Stimulated activated CD8-positive, alpha-beta memory T cell treated with anti-CD3 and anti-CD28 coated beads, Interleukin-15, amount 100 ng/mL, for 4 hours (primary cell): Measurements from ENCODE around the gene IL26.
"Not testable (repeated sequence)": the region's sequence is repeated elsewhere in the genome, so short reads cannot be mapped to it uniquely, and the experiment has no call there.

Experiments
- DNase-seq, 2 donors: peaks; one replicate each; pipeline ENCODE4 v3.0.0-alpha.2; 2020; ENCODE audit warnings: low read depth in 2 of 2

The IL26 gene

GRCh38 chr12:68199127-68199526 lies 26.5 kb downstream of the IL26 start:
- no peak for DNase-seq

DNA sequence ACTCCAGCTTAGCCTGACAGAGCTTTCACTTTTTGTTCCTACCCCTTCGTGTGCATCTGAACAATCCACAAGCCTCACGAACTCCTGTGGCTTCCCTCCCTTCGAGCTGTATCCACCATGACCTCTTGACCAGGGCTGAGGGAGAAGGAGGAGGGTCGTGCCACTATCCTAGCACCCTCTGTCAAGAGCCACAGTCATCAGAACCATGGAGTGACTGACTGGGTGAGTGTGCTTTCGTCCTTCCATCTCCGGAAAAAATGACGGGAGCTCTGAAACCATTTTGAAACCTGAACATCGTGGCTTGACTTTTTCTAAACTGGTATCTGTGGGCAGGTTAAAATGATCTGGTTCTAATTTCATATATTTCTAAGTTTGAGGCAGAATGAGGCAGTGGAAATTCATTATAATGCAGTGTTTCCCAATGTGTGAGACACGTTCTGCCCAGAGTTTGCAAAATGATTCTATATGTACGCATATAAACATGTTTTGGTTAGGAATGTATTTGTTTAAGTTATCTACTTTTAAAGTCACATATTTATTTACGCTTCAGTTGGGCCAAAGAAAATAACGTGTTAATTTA lies 27.0 kb downstream of the IL26 start:
- DNase-seq, result no peak

GRCh38 chr12:68190301-68190700 lies 35.3 kb downstream of the IL26 start:
- no peak for DNase-seq

GRCh38 chr12:68189821-68190242 lies 35.8 kb downstream of the IL26 start:
- DNase-seq, result peak in 1 of 2 donors; percentile 33

GRCh38 chr12:68185598-68185997 lies 40.0 kb downstream of the IL26 start:
- no peak for DNase-seq

DNA sequence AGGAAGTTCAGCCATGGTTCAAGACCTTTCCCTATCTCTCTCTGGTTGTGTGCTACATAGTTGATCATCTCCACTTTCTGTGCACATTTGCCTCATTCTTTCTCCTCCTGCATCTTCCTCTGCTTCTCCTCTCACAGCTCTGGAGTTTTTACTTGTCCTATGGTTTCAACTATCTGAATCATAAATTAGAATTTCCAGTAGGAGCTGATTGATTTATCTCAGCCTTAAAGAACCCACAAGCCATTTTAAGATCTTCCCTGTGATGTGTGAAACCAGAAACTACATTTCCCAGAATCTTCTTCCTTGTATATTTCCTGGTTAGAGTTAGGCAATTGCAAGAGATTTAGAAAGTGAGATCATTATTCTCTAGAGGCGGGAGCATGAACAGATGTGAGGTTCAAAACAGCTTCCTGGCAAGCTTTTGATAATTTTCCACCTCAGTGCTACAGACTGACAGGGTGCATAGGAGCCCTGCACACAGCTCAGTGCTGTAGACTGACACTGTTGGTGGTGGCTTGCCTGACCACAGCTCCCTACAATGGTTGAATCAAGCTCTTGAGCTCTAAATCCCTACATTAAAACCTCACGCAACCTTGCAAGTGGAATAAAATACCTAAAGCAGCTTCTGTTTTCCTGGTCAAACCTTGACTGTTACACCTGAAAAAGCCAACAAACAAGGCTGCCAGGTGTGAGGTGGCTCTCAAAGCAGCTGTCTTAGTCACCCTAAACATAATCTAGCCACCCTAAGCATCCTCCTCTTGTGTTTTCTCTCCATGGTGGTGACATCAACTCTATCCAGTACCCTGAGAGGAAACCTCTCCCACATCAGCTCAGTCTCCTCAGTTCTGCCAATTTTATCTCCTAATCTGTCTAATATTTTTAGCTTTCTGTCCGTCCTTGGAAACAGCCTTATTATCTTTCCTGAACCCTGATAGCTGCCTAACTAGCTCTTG lies 44.5 kb downstream of the IL26 start:
- no peak for DNase-seq

GRCh38 chr12:68178774-68179439 lies 46.7 kb downstream of the IL26 start:
- DNase-seq, result no peak

- DNase-seq, result no peak
These were observed 47.4 kb downstream of the IL26 start for GRCh38 chr12:68178184-68178583.

GRCh38 chr12:68177562-68177961 lies 48.0 kb downstream of the IL26 start:
- DNase-seq, result no peak

GRCh38 chr12:68176257-68176656 lies 49.4 kb downstream of the IL26 start:
- DNase-seq, result no peak

DNA sequence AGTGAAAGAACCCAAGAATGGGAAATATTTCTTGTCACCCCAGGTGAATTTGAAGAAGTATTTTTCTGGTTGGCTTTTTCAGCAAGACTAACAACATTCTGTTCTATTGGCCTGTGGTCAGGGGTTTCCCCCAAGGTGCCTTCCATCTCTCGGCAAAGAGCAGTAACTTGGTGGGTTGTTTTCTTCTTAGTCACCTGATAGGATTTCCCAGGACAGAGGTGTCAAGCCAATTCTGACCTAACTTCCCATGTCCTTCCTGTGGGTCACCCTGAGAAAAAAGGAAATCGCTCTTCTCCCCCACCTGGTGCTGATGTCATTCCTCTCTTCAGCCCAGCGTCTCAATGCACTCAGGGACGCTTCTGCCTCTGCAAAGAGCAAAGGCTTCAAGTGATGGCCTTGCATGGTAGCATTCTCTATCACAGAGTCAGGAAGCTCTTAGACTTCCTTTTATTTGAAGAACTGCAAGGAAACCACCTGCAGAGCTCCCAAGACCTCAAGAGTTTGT lies 50.0 kb downstream of the IL26 start:
- DNase-seq, result peak; percentile 34 to 53

DNA sequence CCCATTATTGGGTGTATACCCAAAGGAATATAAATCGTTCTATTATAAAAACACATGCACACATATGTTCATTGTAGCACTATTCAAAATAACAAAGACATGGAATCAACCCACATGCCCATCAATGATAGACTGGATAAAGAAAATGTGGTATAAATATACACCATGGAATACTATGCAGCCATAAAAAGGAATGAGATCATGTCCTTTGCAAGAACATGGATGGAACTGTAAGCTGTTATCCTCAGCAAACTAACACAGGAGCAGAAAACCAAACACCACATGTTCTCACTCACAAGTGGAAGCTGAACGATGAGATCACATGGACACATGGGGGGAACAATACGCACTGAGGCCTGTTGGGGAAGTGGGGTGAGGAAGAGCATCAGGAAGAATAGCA lies 50.8 kb downstream of the IL26 start:
- not testable (repeated sequence) for DNase-seq

DNA sequence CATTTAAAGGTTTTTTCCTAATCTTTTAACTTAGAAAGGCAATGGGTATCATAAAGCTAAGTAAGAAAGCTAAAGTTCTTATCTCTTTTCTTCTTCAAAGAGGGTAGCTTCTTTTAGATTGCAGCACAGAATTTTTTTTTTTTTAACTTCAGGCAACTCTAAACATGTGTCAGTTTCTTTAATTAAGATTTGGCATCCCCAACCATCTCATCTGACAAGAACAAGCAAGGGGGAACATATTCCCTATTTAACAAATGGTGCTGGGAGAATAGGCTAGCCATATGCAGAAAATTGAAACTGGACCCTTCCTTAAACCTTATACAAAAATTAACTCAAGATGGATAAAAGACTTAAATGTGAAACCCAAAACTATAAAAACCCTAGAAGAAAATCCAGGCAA lies 51.8 kb downstream of the IL26 start:
- DNase-seq, result no peak

DNA sequence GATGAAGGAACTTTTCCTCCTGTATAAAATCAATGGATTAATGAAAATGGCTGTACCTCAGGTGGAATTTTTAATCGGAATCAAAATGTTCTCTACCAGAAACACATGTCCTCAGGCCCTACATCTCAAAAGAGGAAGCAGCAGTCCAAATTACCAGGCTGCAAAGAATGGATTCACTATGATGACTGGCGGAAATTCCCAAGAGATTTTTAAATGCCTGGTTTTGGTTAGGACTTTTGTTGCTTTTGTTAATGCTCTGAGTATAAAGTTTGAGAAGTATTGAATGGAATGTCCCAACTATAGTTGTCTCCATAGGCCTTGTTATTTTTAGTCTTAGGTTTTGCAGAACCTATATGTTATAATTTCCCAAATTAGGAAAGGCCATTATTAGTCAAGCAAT lies 54.9 kb downstream of the IL26 start:
- no peak for DNase-seq

GRCh38 chr12:68169213-68169889 lies 56.3 kb downstream of the IL26 start:
- DNase-seq, result no peak

- no peak for DNase-seq
These were observed 59.2 kb downstream of the IL26 start for GRCh38 chr12:68166317-68166831.

DNA sequence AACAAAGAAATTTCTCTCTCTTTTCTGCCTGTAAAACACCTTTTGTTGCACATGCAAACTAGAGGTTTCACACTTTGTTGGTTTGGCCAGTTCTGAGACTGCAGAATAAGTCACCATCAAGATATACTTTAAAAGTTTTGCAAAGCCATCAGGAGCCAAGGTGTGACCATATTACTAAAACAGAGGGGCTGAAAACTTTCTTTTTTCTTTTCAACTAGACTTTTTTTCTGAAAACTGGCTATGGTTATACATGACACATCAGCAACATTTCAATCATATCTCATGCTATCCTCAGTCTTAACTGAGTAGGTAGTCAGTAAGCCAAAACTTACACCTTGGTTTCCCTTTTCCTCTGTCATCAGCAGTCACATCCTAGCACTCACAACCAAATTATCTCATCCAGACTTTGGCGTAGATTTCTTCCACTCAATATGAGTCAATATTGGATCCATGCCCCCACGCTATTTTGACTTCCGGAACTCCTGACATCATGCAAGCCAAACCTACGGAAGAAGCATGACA lies 62.0 kb downstream of the IL26 start:
- no peak for DNase-seq

DNA sequence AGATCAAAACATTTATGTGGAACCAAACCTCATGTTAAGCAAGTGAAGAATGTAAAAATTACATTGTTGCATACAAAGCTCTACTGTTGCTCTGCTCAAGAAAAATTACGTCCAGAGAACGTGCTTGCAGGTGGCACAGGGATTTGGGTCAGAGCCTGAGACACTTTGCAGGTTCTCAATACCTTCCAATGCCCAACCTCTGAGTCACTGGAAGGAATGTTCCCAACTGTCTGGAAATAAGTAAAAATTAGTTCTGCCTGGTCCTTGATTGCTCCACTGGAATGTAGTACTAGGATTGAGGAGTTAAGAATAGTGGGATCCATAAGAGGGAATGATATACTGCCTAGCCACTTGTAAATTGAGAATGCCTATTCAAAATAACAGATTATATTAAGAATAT lies 63.2 kb downstream of the IL26 start:
- no peak for DNase-seq

DNA sequence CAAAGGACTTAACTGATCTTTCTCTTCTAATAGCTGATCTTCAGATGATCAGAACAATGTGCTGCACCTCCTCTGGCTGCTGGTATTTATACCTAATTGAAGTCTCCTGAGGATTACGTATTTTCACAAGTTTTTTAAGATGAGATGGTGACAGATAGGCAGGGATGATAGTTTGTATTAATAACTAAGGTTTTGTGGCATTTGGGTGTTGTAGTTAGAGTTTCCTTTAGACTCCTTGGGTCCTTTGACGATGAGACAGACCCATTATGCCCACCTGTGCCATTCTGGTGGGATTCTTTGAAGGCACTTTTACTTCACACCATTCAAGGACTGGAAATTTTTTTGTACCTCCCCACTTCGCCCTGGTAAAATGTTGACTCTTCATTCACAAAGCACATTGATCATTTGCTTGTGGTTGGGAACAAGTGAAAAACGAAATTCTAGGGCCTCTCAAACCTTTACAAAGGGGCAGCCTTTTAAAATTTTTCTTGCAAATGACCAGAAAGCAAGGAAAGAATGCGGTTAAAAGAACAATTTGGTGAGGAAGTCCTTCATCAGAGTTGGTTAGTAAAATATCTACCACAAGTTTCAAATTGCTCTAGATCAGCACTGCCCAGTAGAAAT lies 65.8 kb downstream of the IL26 start, which contains the start of gene IFNG:
IFNG (minus strand) TSS at position 60 of the 624 bp plus-strand sequence. CDS start 125 bp downstream, outside the sequence.
- no peak for DNase-seq

GRCh38 chr12:68158432-68158831 lies 67.2 kb downstream of the IL26 start:
- DNase-seq, result no peak

- no peak for DNase-seq
These were observed 68.2 kb downstream of the IL26 start for GRCh38 chr12:68157380-68157779.
